Caki2 (cell line): Measurements from ENCODE around the gene DNAJC9. TPM values are rescaled to one million over a fixed set of nuclear protein-coding genes. Genes with fewer than 3 reads are reported as not detected.
A peak's percentile ranks its signal among the peaks of the same experiment; 100 is the strongest.
"Not testable (repeated sequence)": the region's sequence is repeated elsewhere in the genome, so short reads cannot be mapped to it uniquely, and the experiment has no call there.

Experiments used
- DNase-seq: peaks from one replicate; pipeline ENCODE4 v3.0.0-alpha.2; 2015; ENCODE audit warnings: low read depth
- in situ Hi-C: cut with HindIII; loops from 2 replicates; pipeline ENCODE4 v1.10.0; 2016; ENCODE audit warnings: low sequenced_read_pairs, low pct_unique_long_range_greater_than_20kb, mixed read lengths
- total RNA-seq: library from RNA; depleted of rRNA; stranded (reverse); fragments of >200 nt; shearing (Covaris generic); gene quantifications from 2 replicates; pipeline ENCODE4 v1.2.3, GENCODE V29; 2014; ENCODE audit warnings: low replicate concordance; rRNA removed

DNAJC9 gene, protein sequence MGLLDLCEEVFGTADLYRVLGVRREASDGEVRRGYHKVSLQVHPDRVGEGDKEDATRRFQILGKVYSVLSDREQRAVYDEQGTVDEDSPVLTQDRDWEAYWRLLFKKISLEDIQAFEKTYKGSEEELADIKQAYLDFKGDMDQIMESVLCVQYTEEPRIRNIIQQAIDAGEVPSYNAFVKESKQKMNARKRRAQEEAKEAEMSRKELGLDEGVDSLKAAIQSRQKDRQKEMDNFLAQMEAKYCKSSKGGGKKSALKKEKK
- 35.6 and 39.1 TPM in 2 replicates for total RNA-seq

DNA sequence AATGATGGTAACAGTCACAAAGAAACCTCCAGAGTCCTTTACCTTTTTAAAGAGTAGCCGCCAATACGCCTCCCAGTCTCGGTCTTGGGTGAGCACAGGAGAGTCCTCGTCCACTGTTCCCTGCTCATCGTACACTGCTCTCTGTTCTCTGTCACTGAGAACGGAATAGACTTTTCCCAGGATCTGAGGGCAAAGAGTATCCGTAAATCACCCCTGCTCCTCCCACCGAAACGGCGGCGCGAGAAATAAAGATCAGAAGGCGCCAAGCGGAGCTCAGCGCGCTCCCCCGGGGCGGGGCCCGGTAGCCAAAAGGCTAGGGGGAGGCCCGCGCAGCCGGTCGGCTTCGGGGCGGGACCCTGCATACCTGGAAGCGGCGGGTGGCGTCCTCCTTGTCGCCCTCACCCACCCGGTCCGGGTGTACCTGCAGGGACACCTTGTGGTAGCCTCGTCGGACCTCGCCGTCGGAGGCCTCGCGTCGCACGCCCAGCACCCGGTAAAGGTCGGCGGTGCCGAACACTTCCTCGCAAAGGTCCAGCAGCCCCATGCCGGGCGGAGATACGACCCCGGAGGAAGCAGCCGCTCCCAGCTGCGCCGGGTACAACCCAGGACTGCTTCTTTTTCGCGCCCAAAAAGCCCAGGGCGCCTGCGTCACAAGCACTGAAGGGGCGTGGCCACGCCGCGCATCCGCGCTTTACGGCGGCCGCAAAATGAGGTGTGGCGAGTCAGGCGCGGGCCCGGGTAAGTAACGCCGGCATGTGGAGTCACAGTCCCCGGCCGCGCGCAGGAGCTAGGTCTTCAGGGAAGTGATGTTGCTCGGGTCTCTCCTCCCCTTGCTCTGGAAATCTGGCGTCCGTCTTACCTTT lies at the start of gene DNAJC9:
Gene DNAJC9 (minus strand): TSS at position 610 of the 863 bp plus-strand sequence. CDS start 66 bp downstream, at position 544.
- in situ Hi-C loops, result no loop called here
- peak; percentile 95 for DNase-seq

DNA sequence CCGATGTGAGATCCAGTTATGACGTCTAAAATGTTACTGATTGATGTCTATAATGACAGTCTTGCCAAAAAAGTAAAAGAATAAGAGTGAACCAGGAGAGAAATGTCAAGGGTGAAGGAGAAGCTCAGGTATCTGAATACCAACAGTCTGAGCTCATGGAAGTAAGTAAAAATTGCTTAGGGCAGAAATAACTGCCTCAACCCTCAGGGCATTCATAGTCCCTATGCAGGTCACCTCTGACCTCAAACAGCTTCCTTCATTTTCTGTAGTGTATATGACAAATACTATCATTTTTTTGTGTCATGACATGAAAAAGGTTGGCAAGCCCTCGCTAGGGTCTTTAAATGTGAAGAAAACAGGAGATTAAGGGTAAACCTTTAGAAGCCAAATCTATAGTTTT lies 46.4 kb upstream of the DNAJC9 start:
- in situ Hi-C loops, result no loop called here

DNA sequence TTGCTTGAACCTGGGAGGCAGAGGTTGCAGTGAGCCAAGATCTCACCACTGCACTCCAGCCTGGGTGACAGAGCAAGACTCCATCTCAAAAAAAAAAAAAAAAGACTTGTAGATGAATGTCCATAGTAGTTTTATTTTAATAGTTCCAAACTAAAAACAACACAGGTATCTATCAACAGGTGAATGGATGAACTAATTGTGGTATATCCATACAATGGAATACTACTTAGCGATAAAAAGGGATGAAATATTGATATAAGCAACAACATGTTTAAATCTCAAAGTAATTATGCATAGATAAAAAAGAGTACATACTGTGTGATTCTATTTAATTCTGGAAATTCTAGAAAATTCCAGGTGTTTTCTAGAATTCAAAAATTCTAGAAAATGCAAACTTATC lies 42.9 kb upstream of the DNAJC9 start:
- in situ Hi-C loops, result no loop called here
- DNase-seq, result no peak

More for the DNA sequence above, 46.4 kb upstream of the DNAJC9 start:
- DNase-seq, result no peak

DNA sequence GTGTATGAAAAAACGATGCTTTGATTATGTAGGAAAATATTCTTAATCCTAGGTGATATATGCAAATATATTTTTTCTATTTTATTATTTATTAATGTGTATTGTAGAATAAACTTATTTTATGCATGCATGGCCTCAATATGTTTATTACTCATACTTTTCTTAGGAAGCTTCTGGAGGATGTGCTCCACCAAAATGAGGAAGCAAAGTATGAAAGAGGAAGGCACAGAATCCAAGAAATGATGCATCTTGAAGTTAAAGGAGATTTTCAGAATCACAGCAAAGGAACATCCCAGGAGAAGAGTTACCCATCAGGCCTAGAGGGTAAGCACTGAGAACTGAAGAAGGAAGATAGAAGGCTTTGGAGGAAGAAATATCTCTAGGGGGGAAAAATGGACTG lies 40.4 kb upstream of the DNAJC9 start:
- in situ Hi-C loops, result no loop called here
- no peak for DNase-seq

DNA sequence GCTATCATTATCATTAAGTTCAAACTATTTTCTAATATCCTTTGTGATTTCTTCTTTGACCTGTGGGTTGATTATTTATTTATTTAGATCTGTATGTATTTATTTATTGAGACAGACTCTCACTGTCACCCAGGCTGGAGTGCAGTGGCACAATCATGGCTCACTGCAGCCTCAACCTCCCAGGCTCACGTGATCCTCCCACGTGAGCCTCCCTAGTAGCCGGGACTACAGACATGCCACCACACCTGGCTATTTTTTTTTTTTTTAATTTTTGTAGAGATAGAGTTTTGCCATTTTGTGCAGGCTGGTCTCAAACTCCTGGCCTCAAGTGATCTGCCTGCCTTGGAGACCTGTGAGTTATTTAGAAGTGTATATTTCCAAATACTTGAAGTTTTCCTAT lies 34.0 kb upstream of the DNAJC9 start:
- in situ Hi-C loops, result no loop called here
- no peak for DNase-seq

DNA sequence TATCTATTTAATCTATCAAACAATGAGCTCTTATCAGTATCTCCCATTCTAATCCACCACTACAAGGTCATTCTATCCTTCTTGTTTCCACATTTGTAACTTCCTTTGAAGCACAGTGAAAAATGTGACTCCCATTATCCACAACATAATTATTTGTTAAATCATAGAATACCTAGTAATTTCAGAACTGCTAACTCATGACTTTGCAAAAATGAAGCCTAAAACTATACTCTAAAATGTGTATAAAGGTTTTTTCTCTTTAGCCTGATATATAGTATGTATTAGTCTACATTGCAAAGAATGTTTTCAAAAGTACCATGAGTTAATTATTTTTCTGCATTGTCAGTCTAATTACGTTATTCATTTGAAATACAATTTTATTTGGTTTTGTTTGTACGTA lies 17.4 kb upstream of the DNAJC9 start:
- in situ Hi-C loops, result no loop called here
- DNase-seq, result no peak

DNA sequence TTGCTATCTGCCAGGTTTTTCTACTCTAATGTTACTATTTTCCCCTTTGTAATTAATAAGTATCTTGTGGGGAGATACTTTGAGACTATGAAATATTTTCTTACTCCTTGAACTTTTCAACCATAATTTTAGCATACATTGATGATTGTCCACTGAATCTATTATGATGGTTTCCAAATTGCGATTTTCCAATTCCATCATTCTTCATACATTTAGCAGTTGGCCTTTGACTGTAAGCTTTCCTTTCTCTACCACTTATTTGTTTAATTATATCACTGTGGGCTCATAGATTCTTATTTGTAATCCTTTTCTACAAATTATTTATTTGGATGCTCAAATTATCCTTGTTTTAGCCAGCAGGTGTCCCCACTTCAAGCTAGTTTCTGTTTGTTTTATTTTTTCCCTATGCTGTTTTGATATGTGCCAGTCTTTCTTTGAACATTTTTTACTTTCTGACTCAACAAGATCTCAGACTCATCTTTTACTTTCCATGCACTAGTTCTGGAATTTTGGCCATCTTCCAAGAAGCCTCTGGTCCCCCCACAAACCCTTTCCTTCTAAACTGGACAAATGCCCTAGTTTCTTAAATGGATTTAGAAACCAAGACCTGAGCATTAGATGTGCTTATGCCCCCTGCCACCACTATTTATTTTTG lies 16.8 kb upstream of the DNAJC9 start:
- DNase-seq, result peak; percentile 53
- in situ Hi-C loops, result no loop called here

DNA sequence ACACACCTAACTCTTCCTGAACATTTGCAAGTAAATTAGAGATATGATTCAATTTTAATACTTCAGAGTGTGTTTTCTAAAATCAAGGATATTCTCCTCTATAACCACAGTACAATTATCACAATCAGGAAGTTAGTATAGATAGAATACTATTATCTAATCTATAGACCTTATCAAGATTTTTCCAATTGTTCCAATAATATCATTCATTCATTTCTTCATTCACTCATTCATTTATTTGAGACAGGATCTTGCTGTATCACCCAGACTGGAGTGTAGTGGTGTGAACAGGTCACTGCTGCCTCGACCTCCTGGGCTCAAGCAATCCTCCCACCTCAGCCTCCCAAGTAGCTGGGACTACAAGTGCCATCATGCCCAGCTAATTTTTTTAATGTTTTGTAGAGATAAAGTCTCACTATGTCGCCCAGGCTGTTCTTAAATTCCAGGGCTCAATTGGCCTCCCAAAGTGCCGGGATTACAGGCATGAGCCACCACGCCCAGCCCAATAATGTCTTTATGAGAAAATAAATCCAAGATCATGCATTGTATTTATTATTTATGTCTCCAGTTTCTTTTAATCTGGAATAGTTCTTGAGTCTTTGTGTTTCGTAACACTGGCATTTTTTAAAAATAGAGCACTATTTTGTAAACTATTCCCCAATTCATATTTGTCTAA lies 16.0 kb upstream of the DNAJC9 start:
- in situ Hi-C loops, result no loop called here
- no peak for DNase-seq

DNA sequence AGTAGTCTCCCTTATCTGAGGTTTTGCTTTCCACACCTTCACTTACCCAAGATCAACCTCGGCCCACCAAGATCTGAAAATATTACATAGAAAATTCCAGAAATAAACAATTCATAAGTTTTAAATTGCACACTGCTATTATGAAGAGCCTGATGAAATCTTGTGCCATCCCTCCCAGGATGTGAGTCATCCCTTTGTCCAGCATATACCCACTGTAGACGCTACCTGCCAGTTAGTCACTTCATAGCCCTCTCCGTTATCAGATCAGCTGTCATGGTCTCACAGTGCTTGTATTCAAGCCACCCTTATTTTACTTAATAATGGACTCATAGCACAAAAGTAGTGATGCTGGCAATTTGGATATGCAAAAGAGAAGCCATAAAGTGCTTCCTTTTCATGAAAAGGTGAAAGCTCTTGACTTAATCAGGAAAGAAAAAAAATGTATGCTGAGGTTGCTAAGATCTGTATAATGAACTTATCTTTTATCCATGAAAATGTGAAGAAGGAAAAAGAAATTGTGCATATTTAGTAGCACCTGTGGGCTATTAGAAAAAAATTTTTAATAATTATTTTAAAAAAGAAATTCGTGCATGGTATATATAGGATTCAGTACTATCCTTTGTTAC lies 15.2 kb upstream of the DNAJC9 start:
- DNase-seq, result peak; percentile 63
- in situ Hi-C loops, result no loop called here

DNA sequence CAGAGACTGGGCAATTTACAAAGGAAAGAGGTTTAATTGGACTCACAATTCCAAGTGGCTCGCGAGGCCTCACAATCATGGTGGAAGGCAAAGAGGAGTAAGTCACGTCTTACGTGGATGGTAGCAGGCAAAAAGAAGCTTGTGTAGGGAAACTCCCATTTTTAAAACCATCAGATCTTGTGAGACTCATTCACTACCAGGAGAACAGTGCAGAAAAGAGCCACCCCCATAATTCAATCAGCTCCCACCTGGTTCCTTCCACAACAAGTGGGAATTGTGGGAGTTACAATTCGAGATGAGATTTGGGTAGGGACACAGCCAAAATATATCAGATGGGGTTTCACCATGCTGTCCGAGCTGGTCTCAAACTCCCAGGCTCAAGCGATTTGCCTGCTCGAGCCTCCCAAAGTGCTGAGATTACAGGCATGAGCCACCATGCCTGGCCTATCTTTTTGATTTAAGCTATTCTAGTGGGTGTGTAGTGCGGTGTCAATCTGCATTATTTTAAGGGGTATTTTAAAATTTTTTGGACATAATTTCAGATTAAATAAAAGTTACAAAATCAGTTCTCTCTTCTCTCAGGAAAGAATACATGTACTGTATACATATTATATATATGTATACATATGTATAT lies 14.4 kb upstream of the DNAJC9 start:
- no peak for DNase-seq
- in situ Hi-C loops, result no loop called here

DNA sequence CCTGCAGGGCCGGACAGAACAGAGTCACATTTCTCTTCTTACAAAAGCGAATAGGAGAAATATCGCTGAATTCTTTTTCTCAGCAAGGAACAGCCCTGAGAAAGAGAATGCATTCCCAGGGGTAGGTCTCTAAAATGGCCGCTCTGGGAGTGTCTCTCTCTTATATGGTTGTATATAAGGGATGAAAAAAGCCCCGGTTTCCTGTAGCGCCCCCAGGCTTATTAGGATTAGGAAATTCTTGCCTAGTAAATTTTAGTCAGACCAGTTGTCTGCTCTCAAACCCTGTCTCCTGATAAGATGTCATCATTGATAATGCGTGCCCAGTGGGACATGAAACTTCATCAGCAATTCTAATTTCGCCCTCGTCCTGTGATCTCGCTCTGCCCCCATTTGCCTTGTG lies 11.6 kb upstream of the DNAJC9 start:
- in situ Hi-C loops, DNase-seq: not testable (repeated sequence)

DNA sequence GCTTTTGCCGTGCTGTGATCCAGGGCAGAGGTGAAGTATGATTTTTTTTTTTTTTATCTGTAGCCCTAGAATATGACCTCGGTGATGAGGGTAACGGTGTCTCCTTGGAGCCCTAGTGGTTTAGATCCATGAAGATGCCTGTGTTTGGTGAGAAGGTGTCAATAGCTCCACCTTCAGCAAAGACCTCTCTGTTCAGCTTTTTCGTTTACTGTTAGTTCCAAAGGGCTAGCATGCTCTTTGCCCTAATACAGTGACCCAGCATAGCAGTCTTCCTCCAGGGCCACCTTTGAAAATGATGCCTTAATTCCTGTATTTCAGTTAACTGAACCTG lies 6.1 kb upstream of the DNAJC9 start:
- peak; percentile 35 for DNase-seq
- in situ Hi-C loops, result no loop called here

DNA sequence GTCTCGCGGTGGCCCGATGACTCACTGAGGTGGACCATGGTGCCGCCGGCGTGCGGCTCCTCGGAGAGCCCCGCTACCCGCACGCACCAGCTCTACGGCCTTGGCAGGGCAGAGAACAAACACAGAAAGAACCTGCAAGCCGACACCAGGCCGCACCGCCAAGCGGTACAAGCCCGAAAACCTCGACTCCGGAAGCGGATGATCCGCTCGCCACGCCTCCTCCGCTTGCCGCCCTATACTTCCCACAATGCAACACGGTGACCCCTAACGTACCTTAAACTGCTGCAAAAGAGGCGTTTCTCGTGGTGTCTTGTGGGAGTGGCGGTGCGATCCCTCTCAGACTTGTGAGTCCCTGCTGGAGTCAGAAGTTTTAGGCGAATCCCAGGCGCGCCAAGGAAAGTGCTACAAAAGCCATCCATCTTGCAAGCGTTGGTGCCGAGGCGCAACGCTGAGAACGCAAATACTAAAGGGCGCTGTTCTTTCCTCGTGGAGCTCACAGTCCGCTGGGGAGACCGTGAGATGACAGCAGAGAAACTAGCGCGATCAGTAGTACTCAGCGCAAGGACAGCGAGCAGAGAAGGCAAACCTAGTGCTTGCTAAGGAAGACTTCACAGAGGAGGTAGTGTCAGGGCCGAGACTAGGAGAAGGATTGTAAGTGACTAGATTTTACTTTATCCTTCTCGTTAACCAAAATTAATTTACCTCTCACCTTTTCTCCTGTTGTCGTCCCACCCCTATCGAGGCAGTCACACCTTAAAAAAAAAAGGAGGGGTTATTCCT lies 5.6 kb upstream of the DNAJC9 start, which contains the start of gene MRPS16:
Gene MRPS16 (minus strand): TSS at position 200 of the 780 bp plus-strand sequence. CDS start 162 bp downstream, at position 38.
- in situ Hi-C loops, result no loop called here
- DNase-seq, result peak; percentile 96

DNA sequence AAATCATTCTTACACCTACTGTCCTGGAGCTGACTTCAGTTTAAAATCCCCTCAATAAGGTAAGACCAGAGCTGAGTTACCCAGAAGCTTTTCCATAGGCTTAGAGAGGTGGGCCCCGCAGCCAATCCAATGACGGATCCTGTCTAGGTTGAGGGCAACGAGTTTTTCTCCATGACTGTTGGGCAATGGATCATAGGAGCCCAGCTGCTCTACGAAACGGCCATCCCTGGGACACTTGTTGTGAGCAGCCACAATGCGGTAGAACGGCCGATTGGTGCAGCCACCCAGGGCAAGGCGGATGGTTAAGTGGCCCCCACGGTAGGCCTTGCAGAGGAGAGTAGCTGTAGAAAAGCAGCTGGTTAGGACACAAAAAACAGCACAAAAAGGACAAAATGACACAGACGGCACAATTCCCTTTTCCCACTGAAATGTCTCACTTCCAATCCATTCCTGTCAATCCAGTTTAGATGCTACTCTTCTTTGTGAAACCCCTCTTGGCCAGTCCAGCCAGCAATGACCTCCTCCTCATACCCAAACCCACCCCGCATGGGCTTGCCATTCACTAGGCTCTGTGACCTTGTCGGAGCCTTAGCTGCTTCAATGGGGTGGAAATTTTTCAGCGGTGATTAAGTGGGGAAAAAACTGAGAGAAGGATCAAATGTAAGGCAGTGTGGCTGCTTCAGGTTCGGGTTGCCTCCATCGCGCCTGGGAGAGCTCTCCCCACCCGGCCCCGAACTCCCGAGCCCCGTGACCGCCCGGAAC lies 4.8 kb upstream of the DNAJC9 start:
- DNase-seq, result no peak
- in situ Hi-C loops, result no loop called here

DNA sequence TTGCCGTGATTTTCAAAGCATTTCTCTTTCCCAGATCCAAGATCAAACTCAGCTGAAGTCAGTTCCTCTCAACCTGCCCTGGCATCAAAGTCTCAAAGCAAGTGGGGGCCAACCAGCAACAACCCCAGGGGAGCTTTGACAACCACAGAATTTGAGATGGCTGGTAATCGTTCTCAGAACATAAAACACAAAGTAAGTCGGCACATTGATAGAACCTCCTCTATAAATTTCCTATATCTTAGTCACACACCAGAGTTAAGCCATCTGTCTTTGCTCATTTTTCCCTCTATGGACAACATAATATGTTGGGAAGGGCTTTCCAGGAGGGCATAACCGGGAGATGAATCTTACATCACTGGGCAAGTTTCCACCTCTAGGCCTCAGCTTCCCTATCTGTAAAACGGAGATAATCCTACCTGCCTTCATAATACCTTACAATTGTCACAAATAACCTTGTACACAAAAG lies 1.2 kb upstream of the DNAJC9 start:
- in situ Hi-C loops, result no loop called here

DNA sequence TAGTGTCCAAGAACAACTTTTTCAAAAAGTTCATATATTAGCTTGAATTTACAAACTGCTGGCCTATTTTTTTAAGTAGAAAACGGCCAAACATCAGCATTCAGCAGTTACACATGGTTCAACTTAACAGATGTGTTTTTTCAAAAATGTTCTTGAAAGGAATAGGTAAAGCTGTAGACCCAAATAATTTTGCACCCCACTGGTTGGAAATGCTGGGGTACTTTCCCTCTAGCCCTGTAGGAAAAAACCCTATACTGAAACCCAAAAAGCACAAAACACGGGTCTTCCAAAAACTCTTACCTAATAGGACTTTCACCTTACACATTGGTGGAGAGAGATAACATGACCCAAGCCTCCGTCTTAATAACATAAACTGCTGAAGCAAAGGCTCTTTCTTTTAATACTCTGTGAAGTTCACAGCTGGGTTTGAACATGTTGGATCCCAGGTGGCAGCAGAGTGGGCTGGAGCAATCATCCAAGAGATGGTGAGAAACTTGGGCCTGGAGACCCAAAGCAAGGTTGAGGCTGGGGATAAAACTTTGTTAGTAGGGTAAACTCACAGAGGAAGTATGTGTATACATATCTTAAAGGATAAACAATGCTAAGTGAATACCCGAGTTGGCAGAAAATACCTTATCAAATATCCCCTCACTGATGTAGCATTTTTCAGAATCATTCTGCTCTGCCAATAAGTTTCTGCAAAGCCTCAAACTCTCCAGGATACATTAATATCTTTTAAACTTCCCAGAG lies 629 bp upstream of the DNAJC9 start:
- in situ Hi-C loops, result no loop called here
- DNase-seq, result no peak

More for the DNA sequence above, 1.2 kb upstream of the DNAJC9 start:
- no peak for DNase-seq
